Upper lobe of right lung (tissue), 1 donor: ENCODE data around the gene CPA2. TPM values are rescaled to one million over a fixed set of nuclear protein-coding genes. Genes with fewer than 3 reads are reported as not detected.

Experiments
- ATAC-seq: fragments of 200-7000 bp; cut with Tn5 transposase; one replicate; pipeline ENCODE4 v1.9.1; 2020; ENCODE audit warnings: mild to moderate bottlenecking, moderate library complexity
- DNase-seq: peaks from one replicate; pipeline ENCODE4 v3.0.0-alpha.2; 2020
- H3K27ac ChIP-seq: fragments of 200-600 bp; one replicate; pipeline ENCODE4 v1.8.0; 2022
- H3K27me3 ChIP-seq: fragments of 200-600 bp; one replicate; pipeline ENCODE4 v1.8.0; 2022; ENCODE audit warnings: mild to moderate bottlenecking
- H3K36me3 ChIP-seq: fragments of 200-600 bp; one replicate; pipeline ENCODE4 v1.8.0; 2022
- H3K4me1 ChIP-seq: fragments of 200-600 bp; one replicate; pipeline ENCODE4 v1.8.0; 2022
- H3K4me3 ChIP-seq: fragments of 200-600 bp; one replicate; pipeline ENCODE4 v1.8.0; 2022; ENCODE audit warnings: mild to moderate bottlenecking
- H3K9me3 ChIP-seq: fragments of 200-600 bp; one replicate; pipeline ENCODE4 v1.8.0; 2022
- intact Hi-C: fragments of 100-400 bp; cut with DNase I; formaldehyde crosslinking; loops from one replicate; pipeline ENCODE4 v1.11.0; 2022
- total RNA-seq: library from RNA; stranded (reverse); fragmentation: NEBNext Ultra II Directional; extraction: Animal tissue kit (Norgen Biotek cat#: 25700); gene quantifications from one replicate; pipeline ENCODE4 v1.2.1, GENCODE V29; 2021
- TF ChIP-seq, protein P1 (sequence below): fragments of 200-600 bp; IDR thresholded peaks from one replicate; pipeline ENCODE4 v1.8.0; 2022; ENCODE audit warnings: antibody characterized with exemption
- donor health status: DM: no; HTN: yes; CAD: no; lungs with severe emphysema.

CPA2 gene
- total RNA-seq, 1 donor from 2014 or later = not detected

GRCh38 chr7:130292682-130293257, 26.1 kb downstream of the CPA2 start, which contains the start of gene CPA4:
TSS of gene CPA4 (plus strand) at chr7:130293161. CDS start at chr7:130293181, 20 bp downstream.
- DNase-seq (no peak), ATAC-seq (no peak)
- Histone ChIP-seq H3K4me1 (no peaks in the 10 kb centered on the region), H3K27ac (no peak within 1 kb of the TSS), H3K9me3 (no peaks in the 10 kb centered on the region), H3K27me3 (no peaks in the 10 kb centered on the region), H3K4me3 (no peak within 1 kb of the TSS), H3K36me3 (no peaks in the 10 kb centered on the region)
- TF ChIP-seq, protein P1, sequence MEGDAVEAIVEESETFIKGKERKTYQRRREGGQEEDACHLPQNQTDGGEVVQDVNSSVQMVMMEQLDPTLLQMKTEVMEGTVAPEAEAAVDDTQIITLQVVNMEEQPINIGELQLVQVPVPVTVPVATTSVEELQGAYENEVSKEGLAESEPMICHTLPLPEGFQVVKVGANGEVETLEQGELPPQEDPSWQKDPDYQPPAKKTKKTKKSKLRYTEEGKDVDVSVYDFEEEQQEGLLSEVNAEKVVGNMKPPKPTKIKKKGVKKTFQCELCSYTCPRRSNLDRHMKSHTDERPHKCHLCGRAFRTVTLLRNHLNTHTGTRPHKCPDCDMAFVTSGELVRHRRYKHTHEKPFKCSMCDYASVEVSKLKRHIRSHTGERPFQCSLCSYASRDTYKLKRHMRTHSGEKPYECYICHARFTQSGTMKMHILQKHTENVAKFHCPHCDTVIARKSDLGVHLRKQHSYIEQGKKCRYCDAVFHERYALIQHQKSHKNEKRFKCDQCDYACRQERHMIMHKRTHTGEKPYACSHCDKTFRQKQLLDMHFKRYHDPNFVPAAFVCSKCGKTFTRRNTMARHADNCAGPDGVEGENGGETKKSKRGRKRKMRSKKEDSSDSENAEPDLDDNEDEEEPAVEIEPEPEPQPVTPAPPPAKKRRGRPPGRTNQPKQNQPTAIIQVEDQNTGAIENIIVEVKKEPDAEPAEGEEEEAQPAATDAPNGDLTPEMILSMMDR = no peak
- intact Hi-C loops = no loop called here

GRCh38 chr7:130293521-130293920, 26.9 kb downstream of the CPA2 start:
- no peaks in the 10 kb centered on the region for H3K4me1 ChIP-seq
- intact Hi-C loops = no loop called here
- no peaks in the 10 kb centered on the region for H3K36me3 ChIP-seq
- H3K4me3 ChIP-seq = no peak overlapping the region
- H3K27me3 ChIP-seq = no peaks in the 10 kb centered on the region
- no peak for ATAC-seq
- H3K27ac ChIP-seq = no peak overlapping the region
- TF ChIP-seq, protein P1 = no peak
- no peak for DNase-seq
- no peaks in the 10 kb centered on the region for H3K9me3 ChIP-seq

- no peaks in the 10 kb centered on the region for H3K27me3 ChIP-seq
- no peaks in the 10 kb centered on the region for H3K9me3 ChIP-seq
- H3K4me3 ChIP-seq = no peak overlapping the region
- DNase-seq = no peak
- no peak overlapping the region for H3K27ac ChIP-seq
- intact Hi-C loops = no loop called here
- ATAC-seq = no peak
- no peaks in the 10 kb centered on the region for H3K36me3 ChIP-seq
- H3K4me1 ChIP-seq = no peaks in the 10 kb centered on the region
- TF ChIP-seq, protein P1 = no peak
Observed at GRCh38 chr7:130294314-130294713, 27.7 kb downstream of the CPA2 start.

DNA sequence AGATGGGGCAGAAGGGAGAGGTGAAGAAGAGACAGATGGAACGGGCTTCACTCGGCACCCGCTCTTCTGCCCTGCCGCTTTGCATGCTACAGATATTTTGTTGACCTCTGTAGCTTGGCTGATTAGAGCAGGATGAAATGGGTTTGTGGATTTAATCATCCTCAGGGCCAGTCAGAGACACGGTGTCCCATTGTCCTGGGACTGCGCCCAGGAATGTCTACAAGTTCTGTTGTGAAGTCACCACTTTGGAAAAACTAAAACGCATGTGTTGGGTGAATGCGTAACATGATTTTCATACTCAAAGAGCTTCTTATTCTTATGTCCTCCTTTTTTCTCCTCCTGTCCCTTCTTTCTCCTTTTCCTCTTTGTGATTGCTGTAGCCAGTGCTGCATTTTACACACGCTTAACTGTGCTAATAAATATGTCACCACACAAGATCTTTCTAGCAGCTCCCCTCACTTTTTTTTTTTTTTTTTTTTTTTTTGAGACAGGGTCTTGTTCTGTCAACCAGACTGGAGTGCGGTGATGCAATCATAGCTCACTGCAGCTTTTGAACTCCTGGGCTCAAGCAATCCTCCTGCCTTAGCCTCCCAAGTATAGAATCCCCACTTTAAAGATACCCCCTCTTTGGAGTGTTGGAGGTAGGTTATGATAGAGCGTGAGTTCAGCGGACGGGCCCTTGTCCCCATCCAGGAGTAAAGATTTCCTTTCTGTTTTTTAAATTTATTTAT, 29.7 kb downstream of the CPA2 start:
- ATAC-seq (no peak), DNase-seq (no peak)
- no peaks in the 10 kb centered on the region for H3K4me1 ChIP-seq
- no peak overlapping the region for H3K27ac ChIP-seq
- no peaks in the 10 kb centered on the region for H3K27me3 ChIP-seq
- TF ChIP-seq, protein P1 = no peak
- no peak overlapping the region for H3K4me3 ChIP-seq
- no peaks in the 10 kb centered on the region for H3K36me3 ChIP-seq
- intact Hi-C loops = no loop called here
- H3K9me3 ChIP-seq = no peaks in the 10 kb centered on the region

GRCh38 chr7:130297628-130298543, 31.2 kb downstream of the CPA2 start:
- Histone ChIP-seq H3K4me1 (no peaks in the 10 kb centered on the region), H3K9me3 (no peaks in the 10 kb centered on the region), H3K27me3 (no peaks in the 10 kb centered on the region), H3K27ac (no peak overlapping the region), H3K4me3 (no peak overlapping the region), H3K36me3 (no peaks in the 10 kb centered on the region)
- TF ChIP-seq, protein P1 = no peak
- DNase-seq (no peak), ATAC-seq (no peak)
- intact Hi-C loops = no loop called here
